H1 (cell line): ENCODE results near the gene UFSP2. TPM values are rescaled to one million over a fixed set of nuclear protein-coding genes. Genes with fewer than 3 reads are reported as not detected.

Experiments used
- CTCF ChIA-PET: fragments of 300-600 bp; sonication (Branson Sonifier 250); formaldehyde crosslinking; loops from one replicate; lab custom pipeline; 2021; ENCODE audit not compliant: partially characterized antibody; lab: Charles Lee
- POLR2A ChIA-PET: fragments of 300-600 bp; sonication (Branson Sonifier 250); formaldehyde crosslinking; loops from one replicate; lab custom pipeline; 2021; ENCODE audit warnings: inconsistent platforms; ENCODE audit not compliant: partially characterized antibody; lab: Charles Lee
- DNase-seq, 2 experiments: peaks; one replicate each; pipeline versions ENCODE4 v3.0.0 to v3.0.0-alpha.2; 2010 to 2022; ENCODE audit warnings: low spot score in 2 of 2, low read depth in 1 of 2, mixed read lengths in 1 of 2
- FAIRE-seq: peaks from 2 replicates; lab custom pipeline; 2011; peaks lifted over from hg19 to GRCh38; lab: Jason Lieb, UNC
- H2AFZ ChIP-seq: 2 replicates; pipeline ENCODE4 v1.8.1; 2012; ENCODE audit warnings: low read length, inconsistent platforms
- H2AK5ac ChIP-seq: 2 replicates; pipeline ENCODE4 v1.6.1; 2013; ENCODE audit warnings: low read depth, low read length
- H2BK120ac ChIP-seq: replicated peaks from 2 replicates; pipeline ENCODE3; 2013; ENCODE audit warnings: low read depth, low read length, inconsistent platforms
- H2BK12ac ChIP-seq: 2 replicates; pipeline ENCODE4 v1.6.1; 2013; ENCODE audit warnings: low read depth, low read length
- H2BK15ac ChIP-seq: 2 replicates; pipeline ENCODE4 v1.6.1; 2013; ENCODE audit warnings: low read length
- H2BK20ac ChIP-seq: 2 replicates; pipeline ENCODE4 v1.6.1; 2013; ENCODE audit warnings: low read length
- H2BK5ac ChIP-seq: 2 replicates; pipeline ENCODE4 v1.6.1; 2013; ENCODE audit warnings: low read depth, low read length
- H3K14ac ChIP-seq: 2 replicates; pipeline ENCODE4 v1.6.1; 2013; ENCODE audit warnings: inconsistent platforms; ENCODE audit not compliant: insufficient read length
- H3K18ac ChIP-seq: 2 replicates; pipeline ENCODE4 v1.6.1; 2013; ENCODE audit warnings: low read length; ENCODE audit errors: extremely low read depth
- H3K23ac ChIP-seq: 2 replicates; pipeline ENCODE4 v1.6.1; 2013; ENCODE audit warnings: inconsistent platforms; ENCODE audit not compliant: insufficient read length
- H3K23me2 ChIP-seq: 2 replicates; pipeline ENCODE4 v1.6.1; 2013; ENCODE audit warnings: low read depth, low read length
- H3K27ac ChIP-seq: 2 replicates; pipeline ENCODE4 v1.6.1; 2011; ENCODE audit warnings: low read depth, low read length, inconsistent platforms
- H3K27me3 ChIP-seq, 4 experiments: replicated peaks in 1 of 4; 1 replicate in 1 of 4; 2 replicates in 3 of 4; pipeline versions ENCODE4 v1.6.1 to v1.8.1; 2011 to 2013; ENCODE audit warnings: low read length in 3 of 4, mild to moderate bottlenecking in 3 of 4, inconsistent platforms in 2 of 4, mixed read lengths in 2 of 4, moderate library complexity in 1 of 4; ENCODE audit not compliant: control insufficient read depth in 3 of 4, insufficient read depth in 3 of 4; ENCODE audit errors: extremely low read depth in 1 of 4
- H3K36me3 ChIP-seq, 4 experiments: 2 replicates each; pipeline versions ENCODE4 v1.6.1 to v1.8.1; 2011 to 2013; ENCODE audit warnings: mild to moderate bottlenecking in 4 of 4, low read length in 3 of 4, moderate library complexity in 2 of 4, control low read depth in 1 of 4, inconsistent platforms in 1 of 4; ENCODE audit not compliant: insufficient read depth in 4 of 4, control insufficient read depth in 2 of 4
- H3K4ac ChIP-seq: replicated peaks from 2 replicates; pipeline ENCODE3; 2013; ENCODE audit warnings: low read length, low read depth, mixed read lengths, inconsistent platforms; ENCODE audit not compliant: insufficient read length
- H3K4me1 ChIP-seq, 4 experiments: replicated peaks in 1 of 4; 1 replicate in 1 of 4; 2 replicates in 3 of 4; pipeline versions ENCODE4 v1.6.1 to v1.8.1; 2011 to 2013; ENCODE audit warnings: low read length in 3 of 4, inconsistent platforms in 2 of 4, mixed read lengths in 1 of 4; ENCODE audit not compliant: insufficient read depth in 4 of 4, control insufficient read depth in 3 of 4
- H3K4me2 ChIP-seq, 2 experiments: 2 replicates each; pipeline versions ENCODE4 v1.6.1 to v1.8.1; 2011 to 2013; ENCODE audit warnings: low read depth in 2 of 2, low read length in 2 of 2, control low read depth in 1 of 2, inconsistent platforms in 1 of 2, mild to moderate bottlenecking in 1 of 2; ENCODE audit not compliant: insufficient read depth in 1 of 2
- H3K4me3 ChIP-seq, 4 experiments: fragments of 200-600, 300-600 bp in 1 of 4; sonication (generic), shearing (Covaris generic), sonication (Bioruptor Twin) in 1 of 4; 2 replicates each; pipeline versions ENCODE4 v1.5.1 to v1.8.1; 2011 to 2016; ENCODE audit warnings: low read length in 4 of 4, low read depth in 3 of 4, control low read depth in 2 of 4, inconsistent platforms in 2 of 4, mild to moderate bottlenecking in 2 of 4, mixed read lengths in 1 of 4, moderate library complexity in 1 of 4; ENCODE audit not compliant: insufficient read depth in 2 of 4; ENCODE audit errors: extremely low read depth in 1 of 4
- H3K56ac ChIP-seq: replicated peaks from 2 replicates; pipeline ENCODE3; 2013; ENCODE audit warnings: low read depth, mild to moderate bottlenecking, mixed read lengths, low read length, inconsistent platforms; ENCODE audit not compliant: insufficient read length
- H3K79me1 ChIP-seq: 2 replicates; pipeline ENCODE4 v1.6.1; 2013; ENCODE audit warnings: low read depth, low read length, control low read depth
- H3K79me2 ChIP-seq, 2 experiments: 2 replicates each; pipeline versions ENCODE4 v1.6.1 to v1.8.1; 2012 to 2013; ENCODE audit warnings: low read length in 2 of 2, mild to moderate bottlenecking in 2 of 2, inconsistent platforms in 1 of 2; ENCODE audit not compliant: insufficient read depth in 2 of 2, control insufficient read depth in 1 of 2
- H3K9ac ChIP-seq, 4 experiments: replicated peaks in 1 of 4; 1 replicate in 1 of 4; 2 replicates in 3 of 4; pipeline versions ENCODE4 v1.6.1 to v1.8.1; 2011 to 2013; ENCODE audit warnings: low read depth in 3 of 4, low read length in 3 of 4, control low read depth in 2 of 4, mild to moderate bottlenecking in 2 of 4, moderate library complexity in 2 of 4, inconsistent platforms in 1 of 4; ENCODE audit errors: extremely low read depth in 1 of 4
- H3K9me3 ChIP-seq, 2 experiments: 2 replicates each; pipeline versions ENCODE4 v1.6.1 to v1.8.1; 2012 to 2013; ENCODE audit warnings: mild to moderate bottlenecking in 2 of 2, moderate library complexity in 2 of 2, control low read depth in 1 of 2, inconsistent platforms in 1 of 2, low read depth in 1 of 2, low read length in 1 of 2, mixed read lengths in 1 of 2; ENCODE audit not compliant: insufficient read depth in 2 of 2
- H4K20me1 ChIP-seq, 2 experiments: replicated peaks in 1 of 2; 2 replicates each; pipeline versions ENCODE3 to v1.8.1; 2011 to 2013; ENCODE audit warnings: inconsistent platforms in 2 of 2, low read length in 2 of 2, mild to moderate bottlenecking in 1 of 2; ENCODE audit not compliant: insufficient read depth in 2 of 2, control insufficient read depth in 1 of 2
- H4K5ac ChIP-seq: 2 replicates; pipeline ENCODE4 v1.6.1; 2013; ENCODE audit warnings: low read length, low read depth, mixed read lengths, inconsistent platforms; ENCODE audit not compliant: insufficient read length
- H4K8ac ChIP-seq: 2 replicates; pipeline ENCODE4 v1.8.0; 2013; ENCODE audit warnings: mild to moderate bottlenecking, moderate library complexity, low read length, inconsistent platforms; ENCODE audit not compliant: insufficient read depth; ENCODE audit errors: extremely low read depth
- H4K91ac ChIP-seq: replicated peaks from 2 replicates; pipeline ENCODE3; 2013; ENCODE audit warnings: low read length, mixed read lengths, inconsistent platforms; ENCODE audit not compliant: insufficient read length
- BACH1 ChIP-seq: IDR thresholded peaks from 2 replicates; pipeline ENCODE4 v1.6.1; 2012; ENCODE audit warnings: low read length, improper control_type of control experiment
- CBX5 ChIP-seq: fragments of 300-800, 300-1000 bp; sonication (generic); IDR thresholded peaks from 2 replicates; pipeline ENCODE4 v1.7.1; 2016; ENCODE audit warnings: antibody characterized with exemption, low read length, low read depth
- GABPA ChIP-seq: IDR thresholded peaks from 2 replicates; pipeline ENCODE4 v1.6.1; 2011; ENCODE audit warnings: mild to moderate bottlenecking, low read length, moderate library complexity, borderline replicate concordance; ENCODE audit not compliant: insufficient read depth
- HDAC2 ChIP-seq, 2 experiments: fragments of 300-600 bp in 1 of 2; sonication (generic) in 1 of 2; IDR thresholded peaks; 2 replicates each; pipeline ENCODE4 v1.6.1; 2011 to 2012; ENCODE audit warnings: low read depth in 2 of 2, low read length in 2 of 2, mild to moderate bottlenecking in 2 of 2, moderate library complexity in 2 of 2, borderline replicate concordance in 1 of 2, inconsistent platforms in 1 of 2
- KDM5A ChIP-seq: fragments of 200-600 bp; IDR thresholded peaks from 2 replicates; pipeline ENCODE4 v1.7.1; 2012; ENCODE audit warnings: mild to moderate bottlenecking, low read length, inconsistent platforms, mixed read lengths
- RAD21 ChIP-seq, 2 experiments: IDR thresholded peaks in 1 of 2; conservative IDR thresholded peaks in 1 of 2; 2 replicates each; pipeline ENCODE4 v1.6.1; 2011; ENCODE audit warnings: low read depth in 2 of 2, low read length in 2 of 2, improper control_type of control experiment in 1 of 2, inconsistent platforms in 1 of 2, mild to moderate bottlenecking in 1 of 2, moderate library complexity in 1 of 2
- RFX5 ChIP-seq: IDR thresholded peaks from 2 replicates; pipeline ENCODE4 v1.6.1; 2011; ENCODE audit warnings: low read depth, low read length, improper control_type of control experiment, borderline replicate concordance
- RXRA ChIP-seq: IDR thresholded peaks from 2 replicates; pipeline ENCODE4 v1.6.1; 2011; ENCODE audit warnings: low read depth, mild to moderate bottlenecking, low read length, moderate library complexity; ENCODE audit not compliant: insufficient read depth
- SIRT6 ChIP-seq: IDR thresholded peaks from one replicate; pipeline ENCODE4 v1.7.1; 2012; ENCODE audit warnings: low read length, inconsistent platforms
- TAF1 ChIP-seq: IDR thresholded peaks from 2 replicates; pipeline ENCODE4 v1.6.1; 2011; ENCODE audit warnings: mild to moderate bottlenecking, low read depth, low read length
- TBP ChIP-seq: IDR thresholded peaks from 2 replicates; pipeline ENCODE4 v1.6.1; 2011; ENCODE audit warnings: low read depth, low read length, improper control_type of control experiment
- WGBS, 2 experiments: shearing (Covaris generic) in 1 of 2; methylation state at CpG; one replicate each; pipeline versions ENCODE4 v1.1.6 to v1.1.7; 2013 to 2015; ENCODE audit warnings: low lambda C conversion rate in 2 of 2, mixed read lengths in 2 of 2, inconsistent platforms in 1 of 2, low coverage in 1 of 2, missing lambda C conversion rate in 1 of 2; ENCODE audit not compliant: insufficient replicate concordance in 2 of 2, insufficient coverage in 1 of 2, insufficient read length in 1 of 2; ENCODE audit errors: extremely low coverage in 1 of 2, missing lambda C conversion rate in 1 of 2; 5-methylcytosine and 5-hydroxymethylcytosine counted together
- polyA plus RNA-seq, 7 experiments: library from polyadenylated mRNA; depleted of rRNA in 3 of 7; stranded (reverse) in 5 of 7; unstranded in 2 of 7; fragments of >200 nt in 5 of 7; fragments of 200-250 nt in 2 of 7; gene quantifications; 1 replicate in 5 of 7; 2 replicates in 1 of 7; 4 replicates in 1 of 7; pipeline versions ENCODE4 v1.2.1 to v1.2.3, GENCODE V29; 2011 to 2013; ENCODE audit warnings: missing spikeins in 2 of 7, mixed read lengths in 2 of 7
- total RNA-seq: library from RNA; stranded (reverse); fragmentation: NEBNext Ultra II Directional; extraction: Animal tissue kit (Norgen Biotek cat#: 25700); gene quantifications from 2 replicates; pipeline ENCODE4 v1.2.1, GENCODE V29; 2021
- TF ChIP-seq, protein P1 (sequence below): IDR thresholded peaks from 2 replicates; pipeline ENCODE4 v1.6.1; 2011; ENCODE audit warnings: low read length, improper control_type of control experiment
- TF ChIP-seq, protein P2 (sequence below): IDR thresholded peaks from 2 replicates; pipeline ENCODE4 v1.6.1; 2012; ENCODE audit warnings: inconsistent platforms

Gene UFSP2
- total and polyA plus RNA-seq, 2 of the 8 experiments (the other 6 are each of a cell fraction or from before 2014, with no cell fraction given), result 22.9 to 26.0 TPM

DNA sequence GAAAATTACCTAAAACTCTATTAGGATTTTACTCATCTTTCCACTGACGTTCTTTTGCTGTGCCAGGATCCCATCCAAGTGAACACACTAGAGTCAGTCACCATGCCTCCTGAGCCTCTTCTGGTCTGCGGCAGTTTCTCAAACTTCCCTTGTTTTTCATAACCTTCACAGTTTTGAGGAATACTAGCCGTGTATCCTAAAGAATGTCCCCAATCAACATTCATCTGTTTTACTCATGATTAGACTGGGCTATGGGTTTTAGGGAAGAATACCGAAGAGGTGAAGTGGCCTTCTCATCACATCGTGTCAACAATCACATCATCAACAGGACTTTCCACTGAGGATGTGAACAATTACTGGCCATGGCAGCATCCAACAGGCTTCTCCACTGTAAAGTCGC, 34.8 kb downstream of the UFSP2 start:
- H3K79me2 ChIP-seq, result no peaks in the 10 kb centered on the region
- no peak overlapping the region for H3K4me2 ChIP-seq
- no peak overlapping the region for H4K5ac ChIP-seq
- H3K23me2 ChIP-seq, result peaks cover 3% of the 10 kb centered on the region; the same call in 1 of the 2 replicates
- H3K18ac ChIP-seq, result no peak overlapping the region
- H3K27ac ChIP-seq, result no peak overlapping the region
- no peak overlapping the region for H3K4me3 ChIP-seq
- H2AK5ac ChIP-seq, result no peak overlapping the region
- H4K20me1 ChIP-seq, result no peaks in the 10 kb centered on the region
- no peak overlapping the region for H3K14ac ChIP-seq
- no peak for FAIRE-seq
- H2BK120ac ChIP-seq, result no peak overlapping the region
- WGBS, 2 experiments, result 91% methylated on average over 6 of the region's 6 CpGs; no CpG with 5 or more reads in 1 of the 2 experiments
- no peaks in the 10 kb centered on the region for H3K9me3 ChIP-seq
- no peak overlapping the region for H4K8ac ChIP-seq
- H3K23ac ChIP-seq, result no peak overlapping the region
- H2BK20ac ChIP-seq, result no peak overlapping the region
- DNase-seq, result no peak
- H2AFZ ChIP-seq, result no peak overlapping the region
- H3K4me1 ChIP-seq, result peaks cover 0 to 1% (median 0%) of the 10 kb centered on the region in 4 experiments; a peak in 1 of 7 replicates
- H3K9ac ChIP-seq, result no peak overlapping the region
- no peaks in the 10 kb centered on the region for H3K27me3 ChIP-seq
- POLR2A ChIA-PET, result interaction anchor here (1.1 kb wide), 1 partner anchor 16 kb away, joined by 3 read pairs; no protein-coding TSS in a partner anchor
- no peak overlapping the region for H3K56ac ChIP-seq
- no peak overlapping the region for H2BK12ac ChIP-seq
- H3K36me3 ChIP-seq, result no peaks in the 10 kb centered on the region
- CTCF ChIA-PET, result no interaction called here
- H2BK15ac ChIP-seq, result no peak overlapping the region
- no peak overlapping the region for H4K91ac ChIP-seq
- no peak overlapping the region for H2BK5ac ChIP-seq
- no peaks in the 10 kb centered on the region for H3K79me1 ChIP-seq
- no peak overlapping the region for H3K4ac ChIP-seq
- TF ChIP-seq TBP (no peak), KDM5A (no peak), CBX5 (no peak), RXRA (no peak), TAF1 (no peak), HDAC2 (IDR thresholded peaks at IDR 0.05; ENCODE audit: borderline replicate concordance in 1 of 2, low read depth in 2 of 2, low read length in 2 of 2) (no peak), BACH1 (no peak), GABPA (no peak), RFX5 (no peak), SIRT6 (no peak), RAD21 (IDR thresholded peaks at IDR 0.05 in 1 of 2, conservative IDR thresholded peaks at IDR 0.05 in 1 of 2; ENCODE audit: low read depth in 2 of 2, low read length in 2 of 2) (no peak)
- TF ChIP-seq, protein P1, sequence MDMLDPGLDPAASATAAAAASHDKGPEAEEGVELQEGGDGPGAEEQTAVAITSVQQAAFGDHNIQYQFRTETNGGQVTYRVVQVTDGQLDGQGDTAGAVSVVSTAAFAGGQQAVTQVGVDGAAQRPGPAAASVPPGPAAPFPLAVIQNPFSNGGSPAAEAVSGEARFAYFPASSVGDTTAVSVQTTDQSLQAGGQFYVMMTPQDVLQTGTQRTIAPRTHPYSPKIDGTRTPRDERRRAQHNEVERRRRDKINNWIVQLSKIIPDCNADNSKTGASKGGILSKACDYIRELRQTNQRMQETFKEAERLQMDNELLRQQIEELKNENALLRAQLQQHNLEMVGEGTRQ, result no peak
- TF ChIP-seq, protein P2, sequence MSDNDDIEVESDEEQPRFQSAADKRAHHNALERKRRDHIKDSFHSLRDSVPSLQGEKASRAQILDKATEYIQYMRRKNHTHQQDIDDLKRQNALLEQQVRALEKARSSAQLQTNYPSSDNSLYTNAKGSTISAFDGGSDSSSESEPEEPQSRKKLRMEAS, result no peak
